Parathyroid adenoma (tissue), 2 donors: ENCODE measurements around the gene WDPCP.
"Not testable (repeated sequence)": the region's sequence is repeated elsewhere in the genome, so short reads cannot be mapped to it uniquely, and the experiment has no call there.

Source experiments
- H2AFZ ChIP-seq: fragments of 300-600 bp; sonication (generic); one replicate; pipeline ENCODE4 v1.7.0; 2017; ENCODE audit warnings: antibody characterized with exemption, mild to moderate bottlenecking
- H3K27ac ChIP-seq: fragments of 300-600 bp; sonication (generic); one replicate; pipeline ENCODE4 v1.7.0; 2017
- H3K27me3 ChIP-seq: fragments of 300-600 bp; sonication (generic); one replicate; pipeline ENCODE4 v1.7.0; 2017; ENCODE audit warnings: low read length; ENCODE audit not compliant: control insufficient read depth, insufficient read depth
- H3K36me3 ChIP-seq: fragments of 300-600 bp; sonication (generic); one replicate; pipeline ENCODE4 v1.7.0; 2017; ENCODE audit warnings: low read length; ENCODE audit not compliant: control insufficient read depth, insufficient read depth
- H3K4me1 ChIP-seq: fragments of 300-600 bp; sonication (generic); one replicate; pipeline ENCODE4 v1.7.0; 2017; ENCODE audit warnings: control low read depth
- H3K4me2 ChIP-seq: fragments of 300-600 bp; sonication (generic); one replicate; pipeline ENCODE4 v1.7.0; 2017; ENCODE audit warnings: low read length
- H3K4me3 ChIP-seq: fragments of 300-600 bp; sonication (generic); one replicate; pipeline ENCODE4 v1.7.0; 2017; ENCODE audit warnings: low read depth, low read length
- H3K79me2 ChIP-seq: fragments of 300-600 bp; sonication (generic); one replicate; pipeline ENCODE4 v1.7.0; 2017; ENCODE audit warnings: control low read depth
- H3K9ac ChIP-seq: fragments of 300-600 bp; sonication (generic); one replicate; pipeline ENCODE4 v1.7.0; 2017; ENCODE audit warnings: mild to moderate bottlenecking
- H3K9me3 ChIP-seq: fragments of 300-600 bp; sonication (generic); one replicate; pipeline ENCODE4 v1.7.0; 2017; ENCODE audit warnings: low read length; ENCODE audit not compliant: control insufficient read depth
- CTCF ChIP-seq: fragments of 300-600 bp; sonication (generic); IDR thresholded peaks from one replicate; pipeline ENCODE4 v1.7.0; 2017; ENCODE audit warnings: antibody characterized with exemption, mild to moderate bottlenecking
- donor health status: primary hyperparathyroidism.

WDPCP gene

GRCh38 chr2:63369146-63369545 lies 219.1 kb downstream of the WDPCP start:
- Histone ChIP-seq H3K4me3 (no peak overlapping the region), H3K9ac (no peak overlapping the region), H3K27ac (no peak overlapping the region), H3K9me3 (no peaks in the 10 kb centered on the region), H3K36me3 (no peaks in the 10 kb centered on the region), H3K4me1 (no peaks in the 10 kb centered on the region), H3K79me2 (no peaks in the 10 kb centered on the region), H2AFZ (no peak overlapping the region), H3K27me3 (no peaks in the 10 kb centered on the region), H3K4me2 (no peak overlapping the region)
- no peak for TF ChIP-seq CTCF

GRCh38 chr2:63364866-63365265 lies 223.4 kb downstream of the WDPCP start:
- no peaks in the 10 kb centered on the region for H3K79me2 ChIP-seq
- no peak overlapping the region for H2AFZ ChIP-seq
- H3K27ac ChIP-seq, result no peak overlapping the region
- no peaks in the 10 kb centered on the region for H3K36me3 ChIP-seq
- H3K4me3 ChIP-seq, result no peak overlapping the region
- H3K27me3 ChIP-seq, result no peaks in the 10 kb centered on the region
- no peaks in the 10 kb centered on the region for H3K4me1 ChIP-seq
- no peak for TF ChIP-seq CTCF
- no peak overlapping the region for H3K9ac ChIP-seq
- no peaks in the 10 kb centered on the region for H3K9me3 ChIP-seq
- H3K4me2 ChIP-seq, result no peak overlapping the region

GRCh38 chr2:63357722-63358121 lies 230.6 kb downstream of the WDPCP start:
- not testable (repeated sequence) for H3K9me3 ChIP-seq, H3K4me3 ChIP-seq, H2AFZ ChIP-seq, H3K4me1 ChIP-seq, H3K27me3 ChIP-seq, H3K36me3 ChIP-seq, H3K27ac ChIP-seq, H3K4me2 ChIP-seq, H3K9ac ChIP-seq, H3K79me2 ChIP-seq

GRCh38 chr2:63347361-63347760 lies 240.9 kb downstream of the WDPCP start:
- Histone ChIP-seq H2AFZ (no peak overlapping the region), H3K27ac (no peak overlapping the region), H3K9me3 (peaks cover 3% of the 10 kb centered on the region), H3K79me2 (no peaks in the 10 kb centered on the region), H3K9ac (no peak overlapping the region), H3K4me3 (no peak overlapping the region), H3K4me2 (no peak overlapping the region), H3K27me3 (no peaks in the 10 kb centered on the region), H3K4me1 (no peaks in the 10 kb centered on the region), H3K36me3 (no peaks in the 10 kb centered on the region)
- no peak for TF ChIP-seq CTCF

GRCh38 chr2:63346411-63346810 lies 241.9 kb downstream of the WDPCP start:
- Histone ChIP-seq H3K9ac (no peak overlapping the region), H3K27ac (no peak overlapping the region), H3K27me3 (no peaks in the 10 kb centered on the region), H3K9me3 (peaks cover 3% of the 10 kb centered on the region), H2AFZ (no peak overlapping the region), H3K4me2 (no peak overlapping the region), H3K79me2 (no peaks in the 10 kb centered on the region), H3K36me3 (no peaks in the 10 kb centered on the region), H3K4me1 (no peaks in the 10 kb centered on the region), H3K4me3 (no peak overlapping the region)
- no peak for TF ChIP-seq CTCF
